Limb (tissue), 2 donors: Measurements from ENCODE around the gene MED14.
"Not testable (repeated sequence)": the region's sequence is repeated elsewhere in the genome, so short reads cannot be mapped to it uniquely, and the experiment has no call there.

Source experiments
- DNase-seq, 2 donors: peaks; one replicate each; pipeline ENCODE4 v3.0.0-alpha.2; 2016; ENCODE audit errors: extremely low spot score in 2 of 2

The MED14 gene

DNA sequence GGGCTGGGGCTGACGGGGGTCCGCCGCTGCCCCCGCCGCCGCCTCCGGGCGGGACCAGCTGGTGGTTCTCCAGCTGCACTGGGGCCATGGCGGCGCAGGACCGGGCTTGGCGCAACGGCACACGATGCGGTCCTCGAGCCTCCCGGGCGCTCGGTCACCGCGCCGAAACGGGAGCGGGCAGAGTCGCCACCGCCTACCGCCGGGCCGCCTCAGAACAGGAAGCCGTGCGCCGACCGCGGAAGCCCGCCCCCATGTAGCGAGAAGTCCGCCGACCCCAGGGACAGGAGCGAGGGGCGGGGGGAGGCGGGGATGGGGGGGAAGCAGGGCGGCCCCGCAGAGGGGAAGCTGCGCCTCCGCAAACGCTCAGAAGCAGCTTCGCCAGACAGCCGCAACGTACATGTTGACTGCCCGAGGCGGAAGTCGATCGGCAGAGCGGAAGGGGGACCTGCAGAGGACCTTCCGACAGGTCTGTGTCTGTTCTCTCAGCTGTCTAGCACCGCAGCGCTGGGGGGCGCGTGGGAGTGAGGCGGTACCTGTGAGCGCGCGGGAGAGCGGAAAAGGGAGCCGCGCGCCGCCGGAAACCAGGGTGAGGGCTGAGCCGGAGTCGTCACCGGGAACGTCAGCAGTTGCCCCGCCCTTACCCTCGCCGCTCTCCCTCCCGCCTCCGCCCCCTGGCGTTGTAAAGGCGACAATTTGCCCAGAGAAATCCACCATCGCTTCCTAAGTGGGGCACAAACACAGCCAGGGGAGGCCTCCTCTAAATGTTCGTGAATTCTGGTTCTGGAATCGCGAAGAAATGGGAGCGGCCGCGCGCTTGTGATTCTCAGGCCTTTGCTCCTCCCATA, at the start of gene MED14:
TSS of gene MED14 (minus strand) at position 218 of the 845 bp plus-strand sequence. CDS start at position 88, 130 bp downstream.
- DNase-seq = peak; percentile 85 to 91

GRCh38 chrX:40784516-40785151, 49.3 kb upstream of the MED14 start:
- no peak for DNase-seq

- not testable (repeated sequence) for DNase-seq
These were observed 47.4 kb upstream of the MED14 start for GRCh38 chrX:40782644-40783259.

DNA sequence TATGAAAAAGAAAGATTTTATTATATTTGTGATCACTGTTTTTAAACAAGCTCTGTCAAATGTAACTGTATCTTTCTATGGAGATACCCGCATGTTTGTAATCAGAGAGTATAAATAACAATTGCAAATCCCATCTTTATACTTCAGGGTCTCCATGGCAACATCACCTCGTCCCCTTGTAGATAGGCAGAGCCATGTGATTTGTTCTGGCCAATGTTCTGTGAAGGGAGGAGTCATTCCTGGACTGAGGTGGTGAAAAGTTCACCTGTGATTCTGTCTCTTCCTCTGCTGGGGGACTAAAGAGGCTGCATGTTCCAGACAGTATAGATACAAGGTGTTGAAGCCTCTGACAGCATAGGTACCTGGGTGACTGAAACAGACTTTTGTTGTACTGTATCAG, 45.6 kb upstream of the MED14 start:
- DNase-seq = no peak

GRCh38 chrX:40780082-40780481, 44.7 kb upstream of the MED14 start:
- DNase-seq = no peak

DNA sequence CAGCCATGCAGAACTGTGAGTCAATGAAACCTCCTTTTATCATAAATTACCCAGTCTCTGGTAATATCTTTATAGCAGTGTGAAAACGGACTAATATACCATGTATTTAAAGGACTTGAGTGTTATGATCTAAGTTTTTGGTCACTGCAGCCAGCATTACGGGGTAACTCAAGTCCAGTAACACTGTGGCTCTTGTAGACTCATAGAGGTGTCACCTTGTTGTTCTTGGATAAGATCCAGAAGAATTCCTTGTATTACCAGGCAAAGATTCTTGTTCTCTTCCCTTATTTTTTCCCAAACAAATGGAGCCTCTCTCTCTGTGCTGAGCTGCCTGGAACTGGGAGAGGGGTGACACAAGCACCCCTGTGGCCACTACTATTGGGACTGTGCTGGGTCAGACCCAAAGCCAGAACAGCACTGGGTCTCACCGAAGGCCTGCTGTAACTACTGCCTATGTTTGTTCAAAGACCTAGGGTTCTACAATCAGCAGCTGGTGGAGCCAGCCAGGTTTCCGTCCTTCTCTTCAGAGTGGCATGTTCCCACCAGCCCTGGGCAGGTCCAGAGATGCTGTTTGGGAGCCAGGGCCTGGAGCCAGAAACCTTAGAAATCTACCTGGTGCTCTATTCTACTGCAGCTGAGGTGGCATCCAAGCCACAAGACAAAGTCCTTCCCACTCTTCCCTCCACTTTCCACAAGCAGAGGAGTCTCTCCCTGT, 43.7 kb upstream of the MED14 start:
- DNase-seq = no peak

DNA sequence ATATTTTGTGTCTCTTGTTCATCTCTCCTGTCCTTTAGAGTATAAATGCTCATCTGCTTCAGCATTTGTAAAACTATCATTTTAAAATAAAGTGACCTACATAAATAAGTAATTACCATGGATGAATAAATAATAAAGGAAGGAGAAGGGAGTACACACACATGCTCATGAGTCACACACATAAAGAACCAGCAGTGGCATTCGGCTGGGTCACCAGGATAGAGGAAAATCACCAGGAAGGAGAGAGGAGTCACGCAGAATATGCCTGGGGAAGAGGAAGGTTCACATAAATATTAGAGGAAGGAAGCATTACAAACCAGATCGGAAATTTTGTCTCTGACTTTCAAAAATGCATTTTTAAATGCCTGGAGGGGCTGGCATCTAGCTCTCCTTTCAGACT, 38.5 kb upstream of the MED14 start:
- no peak for DNase-seq

DNA sequence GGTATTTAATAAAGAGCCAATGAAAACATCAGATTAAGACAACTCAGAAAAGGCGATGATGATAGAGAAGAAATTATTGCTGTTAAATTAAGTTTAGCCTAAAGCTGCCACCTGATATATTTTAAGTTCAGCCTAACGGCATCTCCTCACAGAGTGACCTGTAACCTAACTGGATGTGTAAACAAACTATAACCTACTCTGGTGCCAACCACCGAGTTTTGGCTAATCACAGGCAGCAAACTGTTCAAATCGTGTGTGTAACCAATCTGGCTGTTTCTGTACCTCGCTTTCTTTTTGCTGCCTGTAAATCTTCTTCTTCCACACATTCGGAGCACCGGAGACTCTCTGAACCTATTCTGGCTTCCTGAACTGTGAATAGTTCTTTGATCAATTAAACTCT, 37.8 kb upstream of the MED14 start:
- DNase-seq = no peak

GRCh38 chrX:40772290-40772689, 36.9 kb upstream of the MED14 start:
- DNase-seq = no peak

GRCh38 chrX:40761762-40762161, 26.4 kb upstream of the MED14 start:
- DNase-seq = no peak

- no peak for DNase-seq
These were observed 24.0 kb upstream of the MED14 start for GRCh38 chrX:40759374-40759773.

- DNase-seq = no peak
These were observed 21.7 kb upstream of the MED14 start for GRCh38 chrX:40757058-40757457.

DNA sequence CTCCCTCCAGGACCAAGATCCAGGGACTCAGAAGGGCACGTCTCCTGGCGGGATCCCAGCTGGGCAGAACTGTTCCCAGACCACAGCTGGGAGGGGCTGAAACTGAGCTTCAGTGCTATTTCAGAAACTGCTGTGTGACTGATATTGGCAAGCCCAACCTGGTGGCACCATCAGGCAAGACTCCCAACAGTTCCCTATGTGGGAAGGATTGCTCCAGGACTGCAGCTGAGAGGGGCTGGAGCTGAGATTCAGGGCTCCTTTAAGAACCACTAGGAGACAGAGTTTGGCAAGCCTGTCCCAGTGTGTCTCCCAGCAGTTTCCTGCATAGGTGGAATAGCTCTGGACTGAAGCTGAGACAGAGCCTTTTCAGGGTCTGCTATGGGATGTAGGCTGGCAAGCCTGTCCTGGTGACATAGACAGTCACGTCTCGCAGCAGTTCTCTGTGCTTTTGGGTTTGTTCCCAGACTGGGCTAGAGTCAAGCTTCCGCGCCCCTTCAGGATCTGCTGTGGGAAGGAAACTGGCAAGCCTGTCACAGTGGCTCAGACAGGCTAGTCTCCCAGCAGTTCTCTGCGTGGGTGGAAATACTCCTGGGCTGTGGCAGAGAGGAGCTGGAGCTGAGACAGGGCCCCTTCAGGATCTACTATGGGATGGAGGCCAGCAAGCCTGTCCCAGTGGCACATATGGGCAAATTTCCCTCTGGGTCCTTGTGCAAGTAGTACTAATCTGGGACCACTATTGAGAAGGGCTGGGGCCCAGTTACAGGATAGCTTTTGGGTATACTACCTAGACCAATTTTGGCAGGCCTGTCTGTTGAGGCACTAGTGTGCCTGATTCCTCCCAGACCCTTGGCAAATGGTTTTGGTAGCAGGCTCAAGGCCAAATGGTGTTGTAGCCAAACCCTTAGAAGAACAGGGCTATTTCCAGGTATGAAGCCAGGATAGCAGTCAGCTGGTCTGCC, 20.2 kb upstream of the MED14 start:
- no peak for DNase-seq

DNA sequence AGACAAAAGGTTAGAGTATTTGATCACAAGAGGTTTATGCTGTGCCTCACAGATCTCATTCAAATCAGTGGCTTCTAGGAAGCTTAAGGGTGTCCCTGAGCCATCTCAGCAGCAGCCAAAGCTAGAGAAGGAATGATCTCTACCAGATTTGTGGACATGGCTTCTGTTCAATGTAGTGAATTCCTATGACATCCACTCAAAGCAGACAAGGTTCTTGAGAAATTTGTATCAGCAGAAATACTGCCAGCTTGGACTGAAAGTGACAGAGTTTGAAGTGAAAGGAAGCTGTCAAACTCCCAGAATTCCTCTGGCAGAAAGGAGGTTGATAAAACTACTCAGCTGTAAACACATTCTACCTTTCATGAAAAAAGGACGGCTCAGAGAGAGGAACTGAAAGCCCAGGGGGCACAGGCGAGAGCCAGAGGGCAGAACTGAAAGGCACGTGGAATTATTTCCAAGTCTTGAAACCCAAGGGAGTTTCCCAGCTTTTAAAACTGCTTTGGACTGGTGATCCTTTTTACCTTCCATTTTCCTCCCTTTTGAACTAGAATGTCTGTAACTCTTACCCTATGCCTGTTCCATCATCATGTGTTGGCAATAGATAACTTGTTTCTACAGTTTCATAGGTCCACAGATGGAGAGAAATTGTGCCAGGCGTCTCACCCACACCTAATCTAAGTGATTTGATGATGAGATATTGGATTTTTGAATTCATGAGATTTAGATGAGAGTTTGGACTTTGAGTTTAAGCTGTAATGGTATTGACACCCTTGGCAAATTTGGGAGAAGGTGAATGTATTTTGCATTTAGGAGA, 14.5 kb upstream of the MED14 start:
- no peak for DNase-seq

DNA sequence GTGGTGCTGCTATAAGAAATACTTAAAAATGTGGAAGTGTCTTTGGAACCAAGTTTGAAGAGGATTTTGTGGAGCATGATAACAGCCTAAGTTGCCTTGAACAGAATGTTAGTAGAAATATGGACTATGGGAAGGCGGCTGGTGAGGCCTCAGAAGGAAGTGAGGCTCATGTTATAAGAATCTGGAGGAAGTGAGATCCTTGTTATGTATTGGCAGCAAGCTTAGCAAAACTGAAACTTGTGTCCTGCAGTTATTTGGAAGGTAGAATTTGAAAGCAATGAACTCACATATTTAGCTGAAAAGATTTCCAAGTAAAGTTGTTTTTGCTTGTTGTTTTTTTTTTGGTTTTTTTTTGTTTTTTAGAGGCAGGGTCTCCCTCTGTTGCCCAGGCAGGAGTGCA, 13.6 kb upstream of the MED14 start:
- DNase-seq = no peak

DNA sequence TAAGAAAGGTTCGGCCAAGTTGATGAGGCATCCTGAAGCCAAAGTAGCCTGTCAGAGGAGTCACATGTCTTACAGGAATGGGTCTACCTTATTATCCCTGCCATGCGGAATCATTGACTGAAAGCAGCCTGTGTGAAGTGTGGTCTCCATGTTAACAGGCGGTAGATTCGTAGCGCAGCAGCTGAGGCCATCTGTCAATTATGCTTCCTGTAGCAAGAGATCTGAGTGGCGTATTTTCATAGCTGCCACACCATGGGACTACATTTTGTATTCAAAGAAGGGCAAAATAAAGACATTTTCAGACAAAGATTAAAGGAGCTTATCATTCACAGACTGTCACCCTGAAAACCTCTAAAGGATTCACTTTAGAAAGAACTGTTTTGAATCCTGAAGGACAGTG, 11.2 kb upstream of the MED14 start:
- no peak for DNase-seq

DNA sequence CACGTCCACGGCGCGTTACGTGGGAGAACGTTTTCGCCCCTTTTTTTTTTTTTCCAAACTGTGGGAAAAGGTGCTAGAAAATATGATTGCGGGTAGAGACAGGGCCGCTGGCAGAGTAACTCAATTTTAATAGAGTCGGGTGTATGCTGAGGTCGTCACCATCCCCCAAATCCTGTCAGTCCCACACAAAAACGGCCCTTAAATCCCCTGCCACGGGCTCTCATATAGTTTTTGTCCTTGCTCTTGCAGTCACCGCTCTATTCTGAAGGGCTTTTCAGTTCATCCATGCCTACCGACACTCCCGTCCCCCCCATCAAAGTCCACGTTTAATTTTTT, 796 bp upstream of the MED14 start:
- no peak for DNase-seq

- DNase-seq = no peak
These were observed 394 bp downstream of the MED14 start for GRCh38 chrX:40734971-40735324.

DNA sequence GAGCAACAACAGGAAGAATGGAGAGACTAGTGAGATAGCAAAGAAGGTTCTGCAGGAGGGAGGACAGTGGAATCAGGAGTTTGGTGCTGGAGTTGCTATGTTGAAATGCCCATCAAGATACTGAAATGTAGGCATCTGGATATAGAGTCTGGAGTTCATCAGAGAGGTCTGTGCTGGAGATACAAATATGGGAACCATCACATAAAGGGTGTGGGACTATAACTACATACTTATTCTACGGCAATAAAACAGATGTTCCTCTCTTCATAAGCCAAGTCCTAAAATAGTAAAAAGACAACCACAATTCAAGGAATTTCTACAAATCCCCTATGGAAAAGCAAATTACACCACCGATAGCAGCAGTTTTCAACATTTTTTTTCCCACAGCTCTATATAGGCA, 1.6 kb downstream of the MED14 start:
- DNase-seq = peak in 1 of 2 donors; percentile 5

- DNase-seq = not testable (repeated sequence)
These were observed 2.8 kb downstream of the MED14 start for GRCh38 chrX:40732499-40732898.
